Omental fat pad (tissue), 4 donors: ENCODE results near the gene HS6ST1. TPM values are rescaled to one million over a fixed set of nuclear protein-coding genes. Genes with fewer than 3 reads are reported as not detected.

Source experiments
- ATAC-seq: fragments of 150-250 bp; one replicate; pipeline ENCODE4 v1.9.1; 2016; ENCODE audit warnings: mild to moderate bottlenecking, moderate library complexity; ENCODE audit not compliant: low FRiP score
- DNase-seq: peaks from one replicate; pipeline ENCODE4 v3.0.0-alpha.2; 2019; ENCODE audit warnings: low spot score
- total RNA-seq, 4 donors: library from RNA; depleted of rRNA; stranded (reverse); fragments of >200 nt; gene quantifications; one replicate each; pipeline ENCODE4 v1.1.0, GENCODE V29; 2016
- TF ChIP-seq, protein P1 (sequence below), 3 donors: fragments of 450-650 bp; IDR thresholded peaks; one replicate each; pipeline ENCODE4 v1.5.1; 2016 to 2017; ENCODE audit warnings: antibody characterized with exemption in 3 of 3, mild to moderate bottlenecking in 3 of 3, moderate library complexity in 2 of 3

Gene HS6ST1
- total RNA-seq, 4 donors from 2014 or later, result 17.8 to 28.9 (median 24.3) TPM

DNA sequence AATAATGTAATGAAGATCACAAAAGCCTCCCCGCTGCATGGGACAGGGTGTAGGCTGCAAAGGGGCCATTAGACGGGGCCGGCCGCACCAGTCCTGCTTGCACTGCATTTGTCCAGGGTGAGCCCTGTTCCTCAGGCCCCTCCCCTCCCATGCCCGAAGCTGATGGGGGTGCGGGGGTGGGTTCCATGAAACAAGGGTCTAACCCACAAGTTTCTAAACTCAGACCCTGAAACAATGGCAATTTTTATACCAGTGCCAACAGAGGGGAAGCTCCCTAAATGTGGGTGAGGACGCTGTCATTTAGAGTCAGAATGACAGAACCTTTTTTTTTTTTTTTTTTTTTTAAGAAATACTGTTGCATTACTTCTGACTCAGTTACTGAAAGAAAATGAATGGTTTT is 39.7 kb downstream of the HS6ST1 start:
- no peak for ATAC-seq
- DNase-seq, result peak; percentile 4
- TF ChIP-seq, protein P1, sequence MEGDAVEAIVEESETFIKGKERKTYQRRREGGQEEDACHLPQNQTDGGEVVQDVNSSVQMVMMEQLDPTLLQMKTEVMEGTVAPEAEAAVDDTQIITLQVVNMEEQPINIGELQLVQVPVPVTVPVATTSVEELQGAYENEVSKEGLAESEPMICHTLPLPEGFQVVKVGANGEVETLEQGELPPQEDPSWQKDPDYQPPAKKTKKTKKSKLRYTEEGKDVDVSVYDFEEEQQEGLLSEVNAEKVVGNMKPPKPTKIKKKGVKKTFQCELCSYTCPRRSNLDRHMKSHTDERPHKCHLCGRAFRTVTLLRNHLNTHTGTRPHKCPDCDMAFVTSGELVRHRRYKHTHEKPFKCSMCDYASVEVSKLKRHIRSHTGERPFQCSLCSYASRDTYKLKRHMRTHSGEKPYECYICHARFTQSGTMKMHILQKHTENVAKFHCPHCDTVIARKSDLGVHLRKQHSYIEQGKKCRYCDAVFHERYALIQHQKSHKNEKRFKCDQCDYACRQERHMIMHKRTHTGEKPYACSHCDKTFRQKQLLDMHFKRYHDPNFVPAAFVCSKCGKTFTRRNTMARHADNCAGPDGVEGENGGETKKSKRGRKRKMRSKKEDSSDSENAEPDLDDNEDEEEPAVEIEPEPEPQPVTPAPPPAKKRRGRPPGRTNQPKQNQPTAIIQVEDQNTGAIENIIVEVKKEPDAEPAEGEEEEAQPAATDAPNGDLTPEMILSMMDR (IDR thresholded peaks at IDR 0.05), result no peak

DNA sequence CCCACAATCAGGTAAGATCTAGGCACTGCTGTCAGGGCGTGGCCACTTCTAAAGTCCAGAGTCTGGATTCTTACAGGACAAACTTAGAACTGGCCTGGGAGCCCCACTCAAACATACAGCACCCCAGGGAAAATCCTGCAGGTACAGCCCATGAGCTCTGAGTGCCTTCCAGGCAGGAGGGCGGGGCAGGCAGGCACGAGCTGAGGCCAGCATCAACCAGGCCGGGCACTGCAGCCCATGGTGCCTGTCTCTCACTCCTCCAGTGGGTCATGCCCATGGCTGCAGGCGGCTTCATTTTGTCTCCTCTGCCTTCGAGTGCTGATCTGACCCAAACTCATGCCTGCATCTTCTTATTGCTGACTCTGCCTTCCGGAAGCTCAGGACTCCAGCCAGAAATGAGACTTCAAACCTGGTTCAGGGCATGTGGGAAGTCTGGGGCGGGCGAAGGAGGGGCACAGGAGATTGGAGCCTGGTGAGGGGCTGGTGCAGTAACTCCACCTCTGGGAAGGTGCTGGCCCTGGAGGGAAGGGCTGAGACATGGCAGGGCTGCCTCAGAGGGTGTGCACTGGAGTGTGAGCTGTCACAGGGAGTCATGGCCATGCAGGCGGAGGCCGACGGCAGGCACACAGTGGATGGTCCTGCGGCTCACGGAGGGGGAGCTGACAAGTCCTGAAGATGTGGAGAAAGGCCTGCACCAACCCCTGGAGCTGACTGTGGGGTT is 40.5 kb downstream of the HS6ST1 start:
- ATAC-seq, result no peak
- peak; percentile 13 for DNase-seq
- TF ChIP-seq, protein P1 (IDR thresholded peaks at IDR 0.05), result no peak

DNA sequence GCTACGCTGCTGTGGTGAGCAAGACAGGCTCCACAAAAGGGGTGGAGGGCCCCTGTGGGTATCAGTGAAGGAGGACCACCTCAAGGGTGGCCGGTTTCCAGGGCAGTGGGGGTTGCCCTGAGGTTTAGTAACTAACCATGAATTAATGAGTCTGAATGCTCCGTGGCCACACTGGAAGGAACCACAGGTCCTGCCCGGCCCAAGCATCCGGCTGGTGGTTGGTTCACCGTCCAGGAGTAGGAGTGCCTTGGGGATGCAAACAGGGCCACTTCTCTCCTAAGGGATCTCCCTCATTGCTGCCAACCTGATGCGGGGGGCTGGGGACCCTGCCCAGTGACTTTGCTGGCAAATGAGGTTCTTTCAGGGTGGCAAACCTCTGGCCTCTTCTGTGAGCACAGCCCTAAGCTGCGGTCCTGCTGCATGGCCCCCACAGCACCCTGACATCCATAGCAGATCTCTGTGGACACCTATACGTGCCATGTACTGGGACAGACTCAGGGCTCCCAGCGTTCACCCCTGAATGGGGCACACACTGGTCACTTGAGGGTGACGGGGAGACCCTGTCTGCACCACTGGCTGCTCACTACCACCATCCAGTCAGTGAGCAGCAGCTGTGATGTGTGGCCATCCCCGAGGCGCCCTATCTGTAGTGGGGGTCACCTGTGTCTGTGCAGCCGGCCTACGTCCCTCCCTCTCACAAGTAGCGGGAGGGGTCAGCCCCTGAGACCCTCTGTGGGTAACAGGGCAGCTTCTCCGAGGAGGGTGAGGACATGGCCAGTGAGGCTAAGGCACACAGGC is 41.6 kb downstream of the HS6ST1 start:
- DNase-seq (peak; percentile 7), ATAC-seq (no peak)
- TF ChIP-seq, protein P1 (IDR thresholded peaks at IDR 0.05), result no peak

DNA sequence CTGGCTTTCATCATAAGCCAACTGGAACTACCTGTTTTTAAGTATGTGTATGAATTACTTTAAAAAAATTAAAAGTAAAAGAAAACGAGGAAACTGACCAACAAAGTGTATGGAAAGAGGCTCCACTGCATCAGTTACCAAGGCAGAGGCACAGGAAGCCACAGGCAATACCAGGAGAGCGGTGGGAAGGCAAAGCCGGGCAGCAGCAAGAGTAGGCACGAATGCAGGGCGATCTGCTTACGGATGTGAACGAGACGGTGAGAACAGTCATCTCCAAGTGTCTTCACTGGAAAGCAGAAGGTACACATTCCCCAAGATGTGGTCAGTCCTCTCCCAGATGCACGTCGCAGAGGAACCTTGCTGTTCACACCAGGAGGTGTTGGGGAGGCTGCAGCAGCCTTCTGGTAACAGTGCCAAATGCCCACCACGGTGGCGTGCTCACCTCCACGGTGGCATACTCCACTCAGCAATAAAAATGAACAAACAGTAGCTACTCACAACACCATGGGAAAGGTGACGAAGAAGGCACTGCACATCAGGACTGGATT is 43.1 kb downstream of the HS6ST1 start:
- TF ChIP-seq, protein P1 (IDR thresholded peaks at IDR 0.05), result no peak
- no peak for ATAC-seq
- peak; percentile 20 for DNase-seq

DNA sequence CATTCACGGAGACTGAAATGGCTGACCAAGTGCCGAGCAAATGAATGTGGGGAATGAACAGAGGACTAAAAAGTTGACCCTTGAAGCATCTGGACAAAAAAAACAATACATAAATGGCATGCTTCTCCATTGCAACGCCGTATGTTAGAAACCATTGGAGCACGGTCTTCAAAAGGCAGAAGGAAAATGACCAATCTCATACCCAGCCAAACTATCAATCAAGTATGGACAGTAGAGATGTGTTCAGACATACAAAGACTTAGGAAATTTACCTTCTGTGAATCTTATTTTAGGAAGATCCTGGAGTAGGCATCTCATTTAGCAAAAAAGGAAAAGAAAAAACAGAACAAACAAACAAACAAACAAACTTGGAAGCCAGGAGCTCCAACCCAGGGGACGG is 44.5 kb downstream of the HS6ST1 start:
- ATAC-seq (no peak), DNase-seq (no peak)
- TF ChIP-seq, protein P1 (IDR thresholded peaks at IDR 0.05), result no peak

DNA sequence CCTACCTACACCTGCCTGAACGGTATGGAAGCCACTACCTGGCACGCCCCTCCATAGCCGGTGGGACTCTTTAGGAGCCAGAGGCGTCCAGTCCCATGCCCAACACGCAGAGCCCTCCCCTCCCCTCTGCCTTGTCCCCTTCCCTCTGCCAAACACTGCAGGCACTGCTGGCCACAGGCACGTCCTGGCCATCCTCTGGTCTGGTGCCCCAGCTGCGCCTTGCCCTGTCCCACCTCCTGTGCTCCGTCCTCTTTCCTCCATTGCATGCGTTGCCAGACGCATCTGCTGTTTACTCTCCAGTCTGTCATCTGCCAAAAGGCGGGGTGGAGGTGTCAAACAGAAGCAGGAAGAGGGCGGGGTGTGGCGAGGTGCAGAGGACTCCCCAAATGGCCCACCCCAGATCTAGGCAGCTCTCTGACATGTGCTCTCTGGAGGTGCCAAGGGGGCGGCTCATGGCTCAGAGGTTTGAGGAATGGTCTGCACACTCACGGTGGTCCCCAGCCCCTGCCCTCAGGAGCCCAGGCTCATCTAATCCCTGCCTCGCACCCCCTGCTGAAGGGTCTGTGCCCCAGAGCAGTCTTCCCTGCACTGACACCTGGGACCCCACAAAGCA is 45.1 kb downstream of the HS6ST1 start:
- DNase-seq, result no peak
- TF ChIP-seq, protein P1 (IDR thresholded peaks at IDR 0.05), result no peak
- ATAC-seq, result no peak
